HEK293 (cell line): ENCODE results near the gene PEX26.

Experiments
- CTCF ChIA-PET: fragments of 350-600 bp; formaldehyde crosslinking; extraction: SDS; loops from one replicate; lab custom pipeline; 2021; ENCODE audit warnings: antibody characterized with exemption; lab: Yijun Ruan, JAX
- POLR2A ChIA-PET: fragments of 300-600 bp; formaldehyde crosslinking; extraction: SDS; loops from one replicate; lab custom pipeline; 2020; ENCODE audit warnings: antibody characterized with exemption, inconsistent platforms; lab: Yijun Ruan, JAX
- H3K27ac ChIP-seq: fragments of 200-500 bp; sonication (Bioruptor generic); 2 replicates; pipeline ENCODE4 v1.5.1; 2014; ENCODE audit warnings: low read depth, low read length, control low read depth, inconsistent platforms; ENCODE audit errors: extremely low read depth
- H3K36me3 ChIP-seq, 2 experiments: fragments of 200-500 bp in 1 of 2; sonication (Bioruptor generic) in 1 of 2; 1 replicate in 1 of 2; 2 replicates in 1 of 2; pipeline ENCODE4 v1.5.1; 2014 to 2017; ENCODE audit warnings: inconsistent platforms in 2 of 2, low read length in 2 of 2; ENCODE audit not compliant: control insufficient read depth in 2 of 2, insufficient read depth in 1 of 2
- H3K4me1 ChIP-seq: fragments of 200-500 bp; sonication (Bioruptor generic); 2 replicates; pipeline ENCODE4 v1.5.1; 2014; ENCODE audit warnings: mild to moderate bottlenecking, low read length, inconsistent platforms; ENCODE audit not compliant: control insufficient read depth, insufficient read depth
- H3K4me3 ChIP-seq: 2 replicates; pipeline ENCODE4 v1.5.1; 2011; ENCODE audit warnings: low read depth, mild to moderate bottlenecking, control low read depth, low read length, moderate library complexity
- H3K9me3 ChIP-seq: fragments of 200-500 bp; sonication (Bioruptor generic); 2 replicates; pipeline ENCODE4 v1.5.1; 2014; ENCODE audit warnings: low read depth, low read length, inconsistent platforms; ENCODE audit not compliant: control insufficient read depth, insufficient read depth
- FEZF1 ChIP-seq: fragments of 450-650 bp; formaldehyde crosslinking; IDR thresholded peaks from 2 replicates; pipeline ENCODE4 v1.5.1; 2016; ENCODE audit warnings: missing biosample characterization, missing genetic modification characterization
- IKZF3 ChIP-seq: fragments of 450-650 bp; IDR thresholded peaks from 2 replicates; pipeline ENCODE4 v1.5.0; 2018; ENCODE audit warnings: missing biosample characterization, mild to moderate bottlenecking, missing genetic modification characterization, moderate library complexity
- REPIN1 ChIP-seq: fragments of 450-650 bp; formaldehyde crosslinking; IDR thresholded peaks from 2 replicates; pipeline ENCODE4 v1.5.1; 2017; ENCODE audit warnings: missing biosample characterization, missing genetic modification characterization, low read depth
- SP2 ChIP-seq: fragments of 450-650 bp; formaldehyde crosslinking; IDR thresholded peaks from 2 replicates; pipeline ENCODE4 v1.5.1; 2016; ENCODE audit warnings: missing biosample characterization, missing genetic modification characterization
- TCF7L2 ChIP-seq: IDR thresholded peaks from 2 replicates; pipeline ENCODE4 v1.6.1; 2011; ENCODE audit warnings: low read depth, mild to moderate bottlenecking, inconsistent platforms, low read length, moderate library complexity, borderline replicate concordance
- ZBTB17 ChIP-seq: fragments of 450-650 bp; formaldehyde crosslinking; IDR thresholded peaks from 2 replicates; pipeline ENCODE4 v1.5.1; 2016; ENCODE audit warnings: missing biosample characterization, missing genetic modification characterization
- ZNF174 ChIP-seq: fragments of 450-650 bp; formaldehyde crosslinking; IDR thresholded peaks from 2 replicates; pipeline ENCODE4 v1.5.0; 2017; ENCODE audit warnings: missing biosample characterization, mild to moderate bottlenecking, missing genetic modification characterization
- ZNF214 ChIP-seq: fragments of 450-650 bp; formaldehyde crosslinking; IDR thresholded peaks from 2 replicates; pipeline ENCODE4 v1.5.1; 2017; ENCODE audit warnings: missing biosample characterization, mild to moderate bottlenecking, missing genetic modification characterization, borderline replicate concordance
- ZNF24 ChIP-seq: fragments of 450-650 bp; formaldehyde crosslinking; IDR thresholded peaks from 2 replicates; pipeline ENCODE4 v1.5.1; 2016; ENCODE audit warnings: missing biosample characterization, missing genetic modification characterization
- ZNF292 ChIP-seq: fragments of 450-650 bp; formaldehyde crosslinking; IDR thresholded peaks from 2 replicates; pipeline ENCODE4 v1.5.1; 2016; ENCODE audit warnings: low read depth, missing biosample characterization, missing genetic modification characterization, borderline replicate concordance
- ZNF404 ChIP-seq: fragments of 450-650 bp; formaldehyde crosslinking; IDR thresholded peaks from 2 replicates; pipeline ENCODE4 v1.5.1; 2017; ENCODE audit warnings: missing biosample characterization, missing genetic modification characterization
- ZNF473 ChIP-seq: fragments of 450-650 bp; formaldehyde crosslinking; IDR thresholded peaks from 2 replicates; pipeline ENCODE4 v1.5.1; 2017; ENCODE audit warnings: missing biosample characterization, missing genetic modification characterization
- ZNF501 ChIP-seq: fragments of 450-650 bp; formaldehyde crosslinking; IDR thresholded peaks from 2 replicates; pipeline ENCODE4 v1.5.1; 2016; ENCODE audit warnings: missing biosample characterization, missing genetic modification characterization
- ZNF510 ChIP-seq: fragments of 450-650 bp; formaldehyde crosslinking; IDR thresholded peaks from 2 replicates; pipeline ENCODE4 v1.5.1; 2018; ENCODE audit warnings: mild to moderate bottlenecking, missing genetic modification characterization, missing biosample characterization; ENCODE audit not compliant: insufficient replicate concordance
- ZNF548 ChIP-seq: fragments of 450-650 bp; formaldehyde crosslinking; IDR thresholded peaks from 2 replicates; pipeline ENCODE4 v1.5.1; 2016; ENCODE audit warnings: missing biosample characterization, missing genetic modification characterization
- ZNF555 ChIP-seq: fragments of 450-650 bp; formaldehyde crosslinking; conservative IDR thresholded peaks from 2 replicates; pipeline ENCODE4 v1.5.1; 2017; ENCODE audit warnings: missing biosample characterization, mild to moderate bottlenecking, missing genetic modification characterization, inconsistent platforms
- ZNF571 ChIP-seq: fragments of 450-650 bp; formaldehyde crosslinking; IDR thresholded peaks from 2 replicates; pipeline ENCODE4 v1.5.0; 2017; ENCODE audit warnings: missing biosample characterization, missing genetic modification characterization
- ZNF610 ChIP-seq: fragments of 450-650 bp; formaldehyde crosslinking; IDR thresholded peaks from 2 replicates; pipeline ENCODE4 v1.5.1; 2016; ENCODE audit warnings: missing biosample characterization, missing genetic modification characterization, borderline replicate concordance
- ZNF624 ChIP-seq: fragments of 450-650 bp; formaldehyde crosslinking; IDR thresholded peaks from 2 replicates; pipeline ENCODE4 v1.5.1; 2017; ENCODE audit warnings: missing biosample characterization, missing genetic modification characterization
- ZNF747 ChIP-seq: fragments of 450-650 bp; formaldehyde crosslinking; IDR thresholded peaks from 2 replicates; pipeline ENCODE4 v1.5.1; 2016; ENCODE audit warnings: missing biosample characterization, missing genetic modification characterization
- ZNF768 ChIP-seq: fragments of 450-650 bp; formaldehyde crosslinking; IDR thresholded peaks from 2 replicates; pipeline ENCODE4 v1.5.1; 2018; ENCODE audit warnings: missing biosample characterization, mild to moderate bottlenecking, missing genetic modification characterization
- ZSCAN16 ChIP-seq: fragments of 450-650 bp; formaldehyde crosslinking; IDR thresholded peaks from 2 replicates; pipeline ENCODE4 v1.5.1; 2016; ENCODE audit warnings: missing biosample characterization, missing genetic modification characterization
- ZSCAN30 ChIP-seq: fragments of 450-650 bp; IDR thresholded peaks from 2 replicates; pipeline ENCODE4 v1.5.1; 2018; ENCODE audit warnings: missing biosample characterization, mild to moderate bottlenecking, missing genetic modification characterization, moderate library complexity
- TF ChIP-seq, protein P1 (sequence below): fragments of 450-650 bp; formaldehyde crosslinking; IDR thresholded peaks from 2 replicates; pipeline ENCODE4 v1.5.1; 2017; ENCODE audit warnings: missing biosample characterization, missing genetic modification characterization
- TF ChIP-seq, protein P2 (sequence below): fragments of 450-650 bp; formaldehyde crosslinking; conservative IDR thresholded peaks from 2 replicates; pipeline ENCODE4 v1.5.1; 2016; ENCODE audit warnings: low read depth, missing biosample characterization, missing genetic modification characterization
- TF ChIP-seq, protein P3 (sequence below): fragments of 450-650 bp; formaldehyde crosslinking; IDR thresholded peaks from 2 replicates; pipeline ENCODE4 v1.5.1; 2016; ENCODE audit warnings: missing biosample characterization, missing genetic modification characterization, low read depth

Gene PEX26

DNA sequence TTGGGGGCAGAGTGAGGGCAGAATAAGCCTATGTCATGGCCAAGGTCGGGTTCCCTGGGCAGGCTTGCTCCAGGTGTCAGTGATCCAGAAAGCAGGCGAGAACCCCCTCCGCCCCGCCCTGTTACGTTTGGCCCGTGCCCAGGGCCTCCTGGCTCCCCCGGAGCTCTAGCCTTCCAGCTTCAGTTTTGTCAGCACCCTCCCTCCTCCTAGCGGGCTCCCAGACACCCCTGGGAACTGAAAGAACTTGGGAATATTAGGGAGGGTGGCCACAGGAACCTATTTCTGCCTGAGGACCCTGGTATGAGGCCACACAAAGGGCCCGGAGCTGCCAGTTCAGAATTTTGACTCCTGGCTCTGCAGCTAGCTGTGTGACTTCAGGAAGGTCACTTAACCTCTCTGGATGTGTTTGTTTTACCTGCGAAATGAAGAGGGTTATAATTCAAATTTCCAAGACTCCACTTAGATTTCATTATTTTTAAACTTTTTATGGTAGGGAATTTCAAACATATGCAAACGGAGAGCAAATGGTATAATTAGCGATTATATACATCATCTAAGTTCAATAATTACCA lies 34.1 kb downstream of the PEX26 start:
- Histone ChIP-seq H3K9me3 (no peaks in the 10 kb centered on the region), H3K4me1 (no peaks in the 10 kb centered on the region), H3K36me3 (no peaks in the 10 kb centered on the region), H3K27ac (no peak overlapping the region), H3K4me3 (no peak overlapping the region)
- CTCF ChIA-PET = interaction anchor here (0.7 kb wide), 1 partner anchor 19 kb away, joined by 3 read pairs; no protein-coding TSS in a partner anchor
- no peak for TF ChIP-seq ZSCAN16
- TF ChIP-seq ZNF548 (tag by site-specific recombination) = no peak
- TF ChIP-seq ZNF473 (tag by site-specific recombination) = no peak
- 0 out of 2 replicates have a peak, but pooled peaks have one; percentile 66 for TF ChIP-seq ZNF768
- no peak for TF ChIP-seq SP2 (tag by site-specific recombination)
- TF ChIP-seq, protein P1, sequence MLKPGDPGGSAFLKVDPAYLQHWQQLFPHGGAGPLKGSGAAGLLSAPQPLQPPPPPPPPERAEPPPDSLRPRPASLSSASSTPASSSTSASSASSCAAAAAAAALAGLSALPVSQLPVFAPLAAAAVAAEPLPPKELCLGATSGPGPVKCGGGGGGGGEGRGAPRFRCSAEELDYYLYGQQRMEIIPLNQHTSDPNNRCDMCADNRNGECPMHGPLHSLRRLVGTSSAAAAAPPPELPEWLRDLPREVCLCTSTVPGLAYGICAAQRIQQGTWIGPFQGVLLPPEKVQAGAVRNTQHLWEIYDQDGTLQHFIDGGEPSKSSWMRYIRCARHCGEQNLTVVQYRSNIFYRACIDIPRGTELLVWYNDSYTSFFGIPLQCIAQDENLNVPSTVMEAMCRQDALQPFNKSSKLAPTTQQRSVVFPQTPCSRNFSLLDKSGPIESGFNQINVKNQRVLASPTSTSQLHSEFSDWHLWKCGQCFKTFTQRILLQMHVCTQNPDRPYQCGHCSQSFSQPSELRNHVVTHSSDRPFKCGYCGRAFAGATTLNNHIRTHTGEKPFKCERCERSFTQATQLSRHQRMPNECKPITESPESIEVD = no peak
- POLR2A ChIA-PET = interaction anchor here (0.6 kb wide), 1 partner anchor 667 kb away, joined by 3 read pairs; no protein-coding TSS in a partner anchor

DNA sequence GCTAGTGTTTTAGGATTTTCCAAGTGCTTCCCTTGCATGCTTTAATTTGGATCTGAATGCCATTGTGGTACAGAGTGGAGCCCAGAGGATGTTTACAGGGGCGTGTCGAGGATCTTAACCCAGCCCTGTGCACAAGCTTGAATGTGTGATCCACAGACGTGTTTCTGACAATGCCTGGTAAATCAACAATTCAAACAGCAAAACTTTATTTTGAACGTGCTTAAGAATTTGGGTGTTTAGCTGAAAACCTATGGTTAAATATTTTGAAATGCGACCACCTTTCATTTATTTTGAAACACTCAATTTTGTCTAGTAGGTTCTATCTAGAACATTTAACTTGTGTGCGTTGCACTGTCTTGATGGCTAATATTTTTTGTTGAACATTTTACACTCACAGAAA lies 34.6 kb downstream of the PEX26 start:
- CTCF ChIA-PET = interaction anchor here (0.5 to 0.7 kb wide), 2 partner anchors 9 to 20 kb away, joined by 3 read pairs; no protein-coding TSS in a partner anchor
- Histone ChIP-seq H3K36me3 (no peaks in the 10 kb centered on the region), H3K27ac (no peak overlapping the region)
- no peak for TF ChIP-seq IKZF3
- TF ChIP-seq ZBTB17 (tag by site-specific recombination) = no peak
- no peak for TF ChIP-seq ZNF571 (tag by site-specific recombination)
- TF ChIP-seq, protein P2, sequence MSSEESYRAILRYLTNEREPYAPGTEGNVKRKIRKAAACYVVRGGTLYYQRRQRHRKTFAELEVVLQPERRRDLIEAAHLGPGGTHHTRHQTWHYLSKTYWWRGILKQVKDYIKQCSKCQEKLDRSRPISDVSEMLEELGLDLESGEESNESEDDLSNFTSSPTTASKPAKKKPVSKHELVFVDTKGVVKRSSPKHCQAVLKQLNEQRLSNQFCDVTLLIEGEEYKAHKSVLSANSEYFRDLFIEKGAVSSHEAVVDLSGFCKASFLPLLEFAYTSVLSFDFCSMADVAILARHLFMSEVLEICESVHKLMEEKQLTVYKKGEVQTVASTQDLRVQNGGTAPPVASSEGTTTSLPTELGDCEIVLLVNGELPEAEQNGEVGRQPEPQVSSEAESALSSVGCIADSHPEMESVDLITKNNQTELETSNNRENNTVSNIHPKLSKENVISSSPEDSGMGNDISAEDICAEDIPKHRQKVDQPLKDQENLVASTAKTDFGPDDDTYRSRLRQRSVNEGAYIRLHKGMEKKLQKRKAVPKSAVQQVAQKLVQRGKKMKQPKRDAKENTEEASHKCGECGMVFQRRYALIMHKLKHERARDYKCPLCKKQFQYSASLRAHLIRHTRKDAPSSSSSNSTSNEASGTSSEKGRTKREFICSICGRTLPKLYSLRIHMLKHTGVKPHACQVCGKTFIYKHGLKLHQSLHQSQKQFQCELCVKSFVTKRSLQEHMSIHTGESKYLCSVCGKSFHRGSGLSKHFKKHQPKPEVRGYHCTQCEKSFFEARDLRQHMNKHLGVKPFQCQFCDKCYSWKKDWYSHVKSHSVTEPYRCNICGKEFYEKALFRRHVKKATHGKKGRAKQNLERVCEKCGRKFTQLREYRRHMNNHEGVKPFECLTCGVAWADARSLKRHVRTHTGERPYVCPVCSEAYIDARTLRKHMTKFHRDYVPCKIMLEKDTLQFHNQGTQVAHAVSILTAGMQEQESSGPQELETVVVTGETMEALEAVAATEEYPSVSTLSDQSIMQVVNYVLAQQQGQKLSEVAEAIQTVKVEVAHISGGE = no peak
- TF ChIP-seq ZNF624 (tag by site-specific recombination) = no peak
- TF ChIP-seq ZNF292 (tag by site-specific recombination) = no peak
- TF ChIP-seq ZNF610 (tag by site-specific recombination) = no peak
- no peak for TF ChIP-seq FEZF1 (tag by site-specific recombination)
- TF ChIP-seq, all 188 proteins: peak for 0
- no peaks in the 10 kb centered on the region for H3K9me3 ChIP-seq
- no peaks in the 10 kb centered on the region for H3K4me1 ChIP-seq
- H3K4me3 ChIP-seq = no peak overlapping the region
- POLR2A ChIA-PET = interaction anchor here (0.6 kb wide), 1 partner anchor 668 kb away, joined by 3 read pairs; no protein-coding TSS in a partner anchor

DNA sequence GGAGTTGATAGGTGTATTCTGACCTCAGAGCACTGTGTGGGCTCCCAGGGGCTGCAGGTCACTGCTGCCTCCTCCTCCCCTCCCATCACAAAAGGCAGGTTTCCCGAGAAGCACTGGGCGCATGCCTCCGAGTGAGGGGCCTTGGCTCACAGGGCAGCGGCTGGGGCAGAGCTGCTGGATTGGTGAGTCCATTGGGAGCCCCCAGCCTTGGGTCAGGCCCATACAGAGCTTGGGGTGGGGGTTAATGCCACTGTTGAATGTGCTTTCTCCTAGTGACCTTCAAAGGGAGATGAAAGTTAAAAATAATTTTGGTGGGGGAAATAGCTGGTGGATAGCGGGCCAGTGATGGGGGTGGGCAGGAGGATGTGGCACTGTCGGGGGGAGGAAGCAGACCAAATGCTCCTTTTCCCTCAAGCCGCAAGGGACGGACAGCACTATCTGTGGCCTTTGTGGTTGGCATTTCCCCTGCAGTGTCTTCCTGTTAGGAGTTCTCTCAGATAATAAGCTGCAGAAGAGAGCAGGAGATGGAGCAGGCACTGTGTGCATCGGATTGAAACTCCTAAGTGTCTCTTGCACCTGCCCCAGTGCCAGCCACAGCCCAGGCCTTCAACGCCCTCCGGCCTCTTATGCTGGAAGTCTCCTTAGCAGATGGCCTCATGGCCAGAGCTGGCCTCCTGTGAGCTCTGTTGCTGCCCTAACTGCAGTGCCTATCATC lies 36.0 kb downstream of the PEX26 start:
- H3K27ac ChIP-seq = no peak overlapping the region
- CTCF ChIA-PET = interaction anchor here (0.6 kb wide), 2 partner anchors 283 to 620 kb away, joined by 3 read pairs; no protein-coding TSS in a partner anchor
- no peak overlapping the region for H3K4me3 ChIP-seq
- no peak for TF ChIP-seq ZNF747 (tag by site-specific recombination)
- TF ChIP-seq ZNF555 (tag by site-specific recombination) = no peak
- TF ChIP-seq ZNF510 (tag by site-specific recombination) = no peak
- no peak for TF ChIP-seq REPIN1 (tag by site-specific recombination)
- TF ChIP-seq ZNF501 (tag by site-specific recombination) = no peak
- no peak for TF ChIP-seq ZNF24
- TF ChIP-seq, protein P3, sequence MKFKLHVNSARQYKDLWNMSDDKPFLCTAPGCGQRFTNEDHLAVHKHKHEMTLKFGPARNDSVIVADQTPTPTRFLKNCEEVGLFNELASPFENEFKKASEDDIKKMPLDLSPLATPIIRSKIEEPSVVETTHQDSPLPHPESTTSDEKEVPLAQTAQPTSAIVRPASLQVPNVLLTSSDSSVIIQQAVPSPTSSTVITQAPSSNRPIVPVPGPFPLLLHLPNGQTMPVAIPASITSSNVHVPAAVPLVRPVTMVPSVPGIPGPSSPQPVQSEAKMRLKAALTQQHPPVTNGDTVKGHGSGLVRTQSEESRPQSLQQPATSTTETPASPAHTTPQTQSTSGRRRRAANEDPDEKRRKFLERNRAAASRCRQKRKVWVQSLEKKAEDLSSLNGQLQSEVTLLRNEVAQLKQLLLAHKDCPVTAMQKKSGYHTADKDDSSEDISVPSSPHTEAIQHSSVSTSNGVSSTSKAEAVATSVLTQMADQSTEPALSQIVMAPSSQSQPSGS (tag by site-specific recombination) = no peak
- no peak for TF ChIP-seq TCF7L2
- no peak for TF ChIP-seq ZNF214 (tag by site-specific recombination)
- TF ChIP-seq ZNF174 = no peak
- no peak for TF ChIP-seq ZSCAN30 (tag by site-specific recombination)
- no peak for TF ChIP-seq ZNF404

More for the DNA sequence above, 36.0 kb downstream of the PEX26 start:
- Histone ChIP-seq H3K4me1 (no peaks in the 10 kb centered on the region), H3K36me3 (no peaks in the 10 kb centered on the region), H3K9me3 (no peaks in the 10 kb centered on the region)
- POLR2A ChIA-PET = no interaction called here
